ENCODE data around the gene SKOR1.

Gene SKOR1

DNA sequence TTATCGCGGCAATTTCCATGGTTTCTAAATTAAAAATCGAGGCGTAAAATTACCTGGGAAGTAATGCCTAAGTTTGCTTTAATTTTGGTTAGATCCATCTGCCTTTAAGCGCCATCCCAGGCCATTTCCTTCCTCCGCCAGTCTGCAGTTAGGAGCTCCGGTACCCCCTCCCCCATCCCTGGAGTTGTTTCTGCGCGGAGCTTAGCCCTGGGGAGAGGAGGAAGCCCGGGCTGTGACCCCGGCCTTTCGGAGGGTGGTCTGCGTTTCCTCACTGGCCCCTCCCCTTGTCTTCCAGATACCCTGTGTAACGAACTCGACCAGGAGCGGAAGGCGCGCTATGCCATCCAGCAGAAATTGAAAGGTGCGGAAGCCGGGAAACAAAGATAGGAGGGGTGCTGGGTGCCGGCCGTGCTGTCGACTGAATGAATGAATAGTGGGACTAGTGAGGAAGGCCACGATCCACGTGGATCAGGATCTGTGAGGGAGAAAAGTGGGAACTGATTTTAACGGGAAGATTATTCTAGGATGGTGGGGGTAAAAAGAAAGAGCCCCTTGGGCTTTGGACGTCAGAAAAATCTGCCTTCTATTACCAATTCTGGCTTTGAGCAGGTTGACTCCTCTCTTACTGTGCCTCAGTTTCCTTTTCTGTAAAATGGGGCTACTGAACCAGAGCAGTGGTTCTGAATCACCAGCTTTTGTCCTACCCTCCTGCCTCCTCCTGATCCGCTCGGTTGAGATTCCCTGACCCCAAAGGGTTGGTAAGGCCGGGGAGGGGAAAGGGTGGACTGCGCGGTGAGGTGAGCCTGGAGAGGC lies 7.8 kb downstream of the SKOR1 start:
- DNase-seq: peak; percentile 10

DNA sequence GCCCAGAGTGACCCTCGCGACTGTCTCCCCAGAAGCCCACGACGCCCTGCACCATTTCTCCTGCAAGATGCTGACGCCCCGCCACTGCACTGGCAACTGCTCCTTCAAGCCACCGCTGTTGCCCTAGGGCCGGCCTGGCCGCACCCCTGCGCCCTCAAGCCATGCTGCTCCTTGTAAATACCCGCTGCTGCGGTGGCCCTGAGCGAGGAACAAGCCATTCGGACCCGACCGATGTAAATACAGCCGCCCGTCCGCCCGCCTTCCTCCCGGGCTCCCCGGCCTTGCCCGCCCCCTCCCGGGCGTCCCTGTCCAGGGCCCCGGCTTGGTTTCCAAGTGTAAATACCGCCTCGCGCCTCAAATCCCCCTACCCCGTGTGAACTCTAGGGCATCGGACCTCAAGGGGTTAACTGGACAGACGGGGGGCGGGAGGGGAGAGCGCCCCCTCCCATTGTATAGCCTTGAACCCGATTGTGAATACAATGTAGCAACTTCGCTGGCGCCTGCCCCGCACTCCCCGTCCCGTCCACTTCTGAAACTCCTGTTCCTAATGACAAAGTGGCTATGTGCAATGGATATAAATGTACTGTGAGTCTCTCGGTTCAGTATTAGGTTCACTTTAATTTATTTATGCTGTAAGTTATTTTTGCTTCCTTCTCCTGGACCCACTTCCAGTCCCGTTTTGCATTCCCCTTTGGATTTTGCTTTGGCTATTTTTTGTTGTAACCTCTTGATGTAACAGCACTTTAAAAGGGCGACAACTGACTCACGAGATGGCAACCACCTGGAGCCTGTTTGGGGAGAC lies 8.6 kb downstream of the SKOR1 start:
- DNase-seq: peak; percentile 51

GRCh38 chr15:67834581-67835296 lies 9.4 kb downstream of the SKOR1 start:
- DNase-seq: peak; percentile 25

DNA sequence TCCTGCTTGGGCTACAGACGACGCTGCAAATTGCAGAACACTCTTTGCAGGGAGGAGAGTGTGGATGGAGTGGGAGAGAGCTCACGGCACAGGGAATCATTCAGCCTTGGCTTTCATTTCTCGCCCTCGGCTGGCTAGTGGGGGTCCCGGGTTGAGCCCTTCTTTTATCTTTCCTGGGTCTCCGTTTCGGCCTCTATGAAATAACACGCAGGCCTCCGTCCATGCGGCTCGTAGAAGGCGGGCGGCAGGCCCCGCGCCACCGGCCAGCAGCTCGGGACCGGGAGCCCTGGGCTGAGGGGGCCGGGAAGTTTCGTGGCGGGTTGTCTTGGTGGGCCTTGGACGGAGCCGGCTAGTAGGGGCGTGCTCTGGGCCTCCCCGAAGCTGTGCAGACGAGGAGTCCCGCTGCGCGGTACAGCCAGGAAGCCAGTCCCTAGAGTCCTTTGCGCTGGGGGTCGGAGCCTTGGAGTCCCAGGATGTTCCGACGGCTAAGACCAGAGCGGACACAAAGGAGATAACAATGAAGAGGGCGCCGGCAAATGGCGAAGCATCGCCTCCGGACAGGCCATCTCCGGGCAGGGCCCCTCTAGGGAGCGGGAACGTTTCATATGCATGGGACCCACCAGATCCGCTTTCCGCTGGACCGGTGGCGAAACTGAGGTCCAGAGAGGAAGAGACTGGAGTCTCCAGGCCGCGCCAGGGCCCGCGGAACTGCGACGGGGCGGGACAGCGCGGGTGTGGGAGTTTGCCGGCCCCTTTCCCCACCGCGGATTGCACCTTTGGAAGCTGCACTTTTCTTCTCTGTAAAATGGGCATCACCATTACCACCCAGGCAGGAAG lies 10.2 kb downstream of the SKOR1 start:
- DNase-seq: peak; percentile 21

GRCh38 chr15:67836134-67836455 lies 10.8 kb downstream of the SKOR1 start:
- DNase-seq: peak; percentile 26

- DNase-seq: peak; percentile 60
Observed at GRCh38 chr15:67836477-67836876, 11.2 kb downstream of the SKOR1 start.

GRCh38 chr15:67836955-67837354 lies 11.6 kb downstream of the SKOR1 start:
- no peak for DNase-seq

- DNase-seq: peak; percentile 31
Observed at GRCh38 chr15:67838789-67839332, 13.6 kb downstream of the SKOR1 start.

DNA sequence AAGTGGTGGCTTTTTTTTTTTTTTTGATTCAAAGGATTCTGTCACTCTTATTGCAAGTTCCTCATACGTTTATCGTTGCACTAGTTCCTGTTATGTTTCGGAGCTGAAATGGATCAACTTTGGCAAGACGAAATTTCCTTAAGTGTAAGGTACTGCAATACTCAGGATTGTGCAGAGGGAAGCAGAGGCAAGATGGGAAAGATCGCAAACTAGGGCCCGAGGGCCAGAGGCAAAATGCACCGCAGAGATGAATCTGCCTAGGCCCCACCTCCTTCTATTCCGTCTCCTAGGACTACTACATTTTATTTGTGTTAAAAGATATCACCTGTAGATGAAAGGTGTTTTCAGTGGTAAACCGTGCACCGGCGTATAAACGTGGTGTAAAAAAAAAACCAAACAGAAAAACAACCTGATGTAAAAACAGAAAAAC lies 14.2 kb downstream of the SKOR1 start:
- DNase-seq: peak; percentile 44

DNA sequence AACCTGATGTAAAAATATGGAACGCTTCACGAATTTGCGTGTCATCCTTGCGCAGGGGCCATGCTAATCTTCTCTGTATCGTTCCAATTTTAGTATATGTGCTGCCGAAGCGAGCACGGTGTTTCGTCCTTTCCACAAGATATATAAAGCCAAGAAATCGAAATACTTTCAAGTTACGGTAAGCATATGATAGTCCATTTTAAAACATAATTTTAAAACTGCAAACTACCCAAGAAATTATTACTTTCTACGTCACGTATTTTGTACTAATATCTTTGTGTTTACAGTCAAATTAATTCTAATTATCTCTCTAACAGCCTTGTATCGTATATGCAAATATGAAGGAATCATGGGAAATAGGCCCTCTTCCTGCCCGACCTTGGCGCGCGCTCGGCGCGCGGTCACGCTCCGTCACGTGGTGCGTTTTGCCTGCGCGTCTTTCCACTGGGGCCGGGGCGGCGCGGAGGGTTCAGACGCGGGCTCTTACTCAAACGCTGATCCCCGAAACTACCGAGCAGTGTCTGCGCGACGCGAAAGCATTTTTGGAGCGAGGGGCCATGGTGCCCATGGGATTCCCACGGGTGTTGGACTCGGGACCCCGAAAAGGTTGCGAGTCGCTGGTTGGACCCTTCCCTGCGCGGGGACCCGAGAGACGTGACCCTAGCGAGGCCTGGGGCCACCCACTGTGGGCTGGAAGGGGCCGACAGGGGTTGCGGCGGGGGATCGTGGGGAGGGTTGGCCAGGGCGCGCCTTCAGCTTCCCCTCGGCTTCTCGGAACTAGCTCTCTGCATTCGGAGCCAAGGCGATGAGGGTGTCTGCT lies 14.8 kb downstream of the SKOR1 start, which contains the start of gene RNU6-1:
Gene RNU6-1 (minus strand): TSS at position 117 of the 820 bp plus-strand sequence.
- peak; percentile 96 for DNase-seq

DNA sequence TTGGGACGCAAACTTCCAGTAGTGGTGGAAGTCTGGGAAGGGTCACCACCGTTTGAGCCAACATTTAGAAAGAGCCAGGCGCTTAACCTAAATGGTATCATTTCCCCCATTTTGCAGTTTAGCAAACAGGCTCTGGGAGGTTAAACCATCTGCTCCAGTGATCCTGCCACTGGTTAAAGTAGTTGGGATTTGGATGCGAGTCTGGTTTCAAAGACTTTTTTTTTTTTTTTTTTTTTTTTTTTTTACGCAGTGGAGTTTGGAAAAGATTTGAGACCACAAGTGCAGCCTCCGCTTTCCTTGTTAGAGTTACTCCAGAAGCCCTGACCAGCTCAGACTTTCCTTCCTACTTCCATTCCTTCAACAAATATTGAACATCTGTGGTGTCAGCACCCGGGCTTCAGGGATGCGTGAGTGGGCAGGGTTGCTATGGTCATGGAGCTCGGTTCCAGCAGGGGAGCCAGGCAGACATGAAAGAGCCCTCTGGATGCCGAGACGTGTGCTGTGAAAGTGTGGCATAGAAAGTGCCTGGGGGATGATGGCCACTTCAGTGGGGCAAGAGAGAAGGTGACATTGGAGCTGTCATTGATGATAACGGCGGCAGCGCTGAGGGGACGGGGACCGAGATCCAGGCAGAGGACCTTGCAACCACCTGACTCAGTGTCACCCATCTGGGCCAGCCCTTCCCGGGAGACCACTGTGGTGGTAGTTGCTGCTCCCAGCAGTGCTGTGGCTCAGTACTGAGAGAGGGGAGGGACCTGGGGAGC lies 15.6 kb downstream of the SKOR1 start:
- peak; percentile 48 for DNase-seq

- no peak for DNase-seq
Observed at GRCh38 chr15:67841513-67841762, 16.1 kb downstream of the SKOR1 start.

- no peak for DNase-seq
Observed at GRCh38 chr15:67843092-67843501, 17.8 kb downstream of the SKOR1 start.

DNA sequence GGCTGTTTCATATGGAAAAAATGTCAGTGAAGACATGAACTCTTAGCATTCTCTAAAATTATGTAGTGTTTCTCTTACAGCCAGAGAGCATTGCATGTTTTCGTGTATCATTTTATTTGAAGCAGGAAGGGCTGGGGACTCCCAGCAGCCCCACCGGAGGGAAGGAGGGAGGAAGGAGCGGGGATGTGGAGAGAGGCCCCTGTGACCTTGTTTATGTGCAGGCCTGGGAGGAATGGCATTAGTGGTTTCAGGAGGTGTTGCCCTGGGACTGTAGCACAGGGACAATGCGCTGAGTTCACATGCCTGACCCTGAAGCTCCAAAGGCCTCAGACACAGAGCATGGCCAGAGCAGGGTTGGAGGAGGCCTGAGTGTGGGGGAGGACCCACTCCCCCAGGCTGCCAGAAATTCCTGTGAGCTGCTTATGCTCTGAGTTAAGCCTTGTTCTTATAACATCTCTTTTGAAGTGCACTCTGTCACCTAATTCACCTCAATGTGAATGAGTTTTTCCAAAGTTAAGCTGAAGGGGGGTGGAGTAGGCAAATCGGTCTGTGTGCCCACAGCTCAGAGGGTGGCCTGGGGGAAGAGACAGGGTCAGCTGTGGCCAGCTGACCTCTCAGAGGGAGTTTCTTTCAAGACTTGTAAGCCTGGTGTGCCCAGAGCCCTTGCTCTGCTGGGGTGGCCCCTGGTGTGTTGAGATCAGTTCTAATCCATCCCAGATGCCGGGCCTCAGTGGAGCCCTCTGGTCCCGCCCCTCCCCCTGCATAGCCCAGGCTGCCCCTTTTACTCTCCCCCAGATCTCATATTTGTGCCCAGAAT lies 18.5 kb downstream of the SKOR1 start:
- DNase-seq: no peak

DNA sequence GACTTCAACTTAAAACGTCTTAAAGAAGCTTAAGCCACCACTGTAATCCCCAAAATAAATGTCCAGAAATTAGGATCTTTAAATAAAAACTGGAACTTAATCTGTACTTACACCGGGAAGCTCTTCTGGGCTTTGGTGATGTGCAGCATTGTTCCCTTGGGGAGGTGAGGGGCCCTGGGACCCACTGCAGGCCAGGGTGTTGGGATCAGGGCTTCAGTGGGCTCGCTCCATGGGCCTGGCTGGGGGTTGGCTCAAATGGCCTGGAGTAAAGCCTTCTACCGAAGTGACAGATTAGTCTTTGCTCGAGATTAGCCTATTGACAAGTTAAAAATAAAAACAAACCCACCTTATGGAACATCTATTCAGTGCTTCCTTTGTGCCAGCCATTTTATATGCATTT lies 20.7 kb downstream of the SKOR1 start:
- DNase-seq: no peak

DNA sequence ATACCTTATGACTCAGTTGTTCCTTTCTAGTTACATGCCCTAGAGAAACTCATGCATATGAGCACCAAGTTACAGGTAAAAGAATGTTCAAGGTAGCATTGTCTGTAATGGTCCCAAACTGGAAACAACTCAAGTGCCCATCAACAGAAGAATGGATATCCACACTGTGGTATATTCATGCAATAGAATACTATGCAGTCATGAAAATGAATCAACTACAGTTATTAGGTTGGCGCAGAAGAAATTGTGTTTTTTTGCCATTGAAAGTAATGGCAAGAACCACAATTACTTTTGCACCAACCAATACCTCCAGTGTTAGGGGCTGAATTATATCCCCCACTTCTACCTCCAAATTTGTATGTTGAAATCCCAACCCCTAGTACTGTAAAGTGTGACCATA lies 24.2 kb downstream of the SKOR1 start:
- DNase-seq: no peak

DNA sequence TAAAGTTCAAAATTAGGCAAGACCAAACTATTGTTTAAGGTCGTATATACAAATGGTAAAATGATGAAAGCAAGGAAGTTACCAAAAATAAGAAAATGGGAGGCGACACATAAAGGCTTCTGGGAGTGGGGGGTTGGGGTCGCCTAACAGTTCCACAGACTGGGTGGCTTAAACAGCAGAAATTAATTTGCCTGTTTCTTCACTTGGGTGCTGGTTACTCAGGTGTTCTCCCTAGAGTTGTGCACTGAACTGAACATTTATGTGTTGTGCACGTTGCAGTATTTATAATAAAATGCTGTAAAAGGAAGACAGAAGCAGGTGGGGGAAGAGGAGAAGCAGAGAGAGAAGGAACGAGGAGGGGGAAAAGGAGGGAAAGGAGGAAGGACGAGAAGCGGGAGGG lies 25.0 kb downstream of the SKOR1 start:
- no peak for DNase-seq

DNA sequence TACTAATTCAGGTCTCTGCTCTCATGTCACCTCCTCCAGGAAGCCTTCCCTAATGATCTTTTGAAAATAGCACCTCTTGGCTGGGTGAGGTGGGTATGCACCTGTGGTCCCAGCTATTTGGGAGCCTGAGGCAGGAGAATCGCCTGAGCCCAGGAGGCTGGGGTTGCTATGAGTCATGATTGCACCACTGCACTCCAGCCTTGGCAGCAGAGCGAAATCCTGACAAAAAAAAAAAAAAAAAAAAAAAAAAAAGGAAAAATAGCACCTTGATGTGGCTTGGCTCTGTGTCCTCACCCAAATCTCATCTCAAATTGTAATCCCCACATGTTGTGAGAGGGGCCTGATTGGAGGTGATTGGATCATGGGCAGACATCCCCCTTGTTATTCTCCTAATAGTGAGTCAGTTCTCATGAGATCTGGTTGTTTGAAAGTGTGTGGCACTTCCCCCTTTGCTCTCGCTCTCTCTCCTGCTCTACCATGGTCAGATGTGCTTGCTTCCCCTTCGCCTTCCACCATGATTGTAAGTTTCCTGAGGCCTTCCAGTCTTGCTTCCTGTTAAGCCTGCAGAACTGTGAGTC lies 25.8 kb downstream of the SKOR1 start:
- no peak for DNase-seq

- no peak for DNase-seq
Observed at GRCh38 chr15:67852418-67852817, 27.1 kb downstream of the SKOR1 start.

GRCh38 chr15:67853454-67853853 lies 28.1 kb downstream of the SKOR1 start:
- no peak for DNase-seq
